Activated CD8-positive, alpha-beta memory T cell treated with anti-CD3 and anti-CD28 coated beads, Interleukin-2, amount 50 U/mL, for 4 hours (primary cell): Measurements from ENCODE around the gene PPP2R2C.

Experiments used
- DNase-seq: peaks from one replicate; pipeline ENCODE4 v3.0.0-alpha.2; 2020

The PPP2R2C gene

DNA sequence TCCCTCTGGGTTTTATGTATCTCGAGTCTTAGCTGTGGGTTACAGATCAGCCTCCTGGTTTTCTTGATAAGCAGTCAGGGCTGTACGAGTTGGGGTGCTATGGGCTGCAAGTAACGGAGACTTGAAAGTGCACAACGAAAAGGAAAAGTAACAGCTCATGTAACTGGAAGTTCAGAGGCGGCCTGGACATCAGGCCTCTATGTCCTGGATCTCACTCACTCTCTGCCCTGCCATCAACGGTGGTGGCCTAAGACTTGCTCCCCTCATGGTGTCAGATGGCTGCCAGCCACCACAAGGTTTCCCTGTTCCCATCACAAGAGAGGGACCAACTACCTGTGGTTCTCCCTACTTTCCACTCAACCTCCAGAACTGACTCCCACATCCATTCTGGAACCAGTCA, 4.8 kb downstream of the PPP2R2C start:
- DNase-seq: no peak

GRCh38 chr4:6466756-6467381, 5.5 kb downstream of the PPP2R2C start:
- DNase-seq: no peak

GRCh38 chr4:6465955-6466354, 6.5 kb downstream of the PPP2R2C start:
- DNase-seq: no peak

- DNase-seq: no peak
Observed at GRCh38 chr4:6464842-6465588, 7.4 kb downstream of the PPP2R2C start.

DNA sequence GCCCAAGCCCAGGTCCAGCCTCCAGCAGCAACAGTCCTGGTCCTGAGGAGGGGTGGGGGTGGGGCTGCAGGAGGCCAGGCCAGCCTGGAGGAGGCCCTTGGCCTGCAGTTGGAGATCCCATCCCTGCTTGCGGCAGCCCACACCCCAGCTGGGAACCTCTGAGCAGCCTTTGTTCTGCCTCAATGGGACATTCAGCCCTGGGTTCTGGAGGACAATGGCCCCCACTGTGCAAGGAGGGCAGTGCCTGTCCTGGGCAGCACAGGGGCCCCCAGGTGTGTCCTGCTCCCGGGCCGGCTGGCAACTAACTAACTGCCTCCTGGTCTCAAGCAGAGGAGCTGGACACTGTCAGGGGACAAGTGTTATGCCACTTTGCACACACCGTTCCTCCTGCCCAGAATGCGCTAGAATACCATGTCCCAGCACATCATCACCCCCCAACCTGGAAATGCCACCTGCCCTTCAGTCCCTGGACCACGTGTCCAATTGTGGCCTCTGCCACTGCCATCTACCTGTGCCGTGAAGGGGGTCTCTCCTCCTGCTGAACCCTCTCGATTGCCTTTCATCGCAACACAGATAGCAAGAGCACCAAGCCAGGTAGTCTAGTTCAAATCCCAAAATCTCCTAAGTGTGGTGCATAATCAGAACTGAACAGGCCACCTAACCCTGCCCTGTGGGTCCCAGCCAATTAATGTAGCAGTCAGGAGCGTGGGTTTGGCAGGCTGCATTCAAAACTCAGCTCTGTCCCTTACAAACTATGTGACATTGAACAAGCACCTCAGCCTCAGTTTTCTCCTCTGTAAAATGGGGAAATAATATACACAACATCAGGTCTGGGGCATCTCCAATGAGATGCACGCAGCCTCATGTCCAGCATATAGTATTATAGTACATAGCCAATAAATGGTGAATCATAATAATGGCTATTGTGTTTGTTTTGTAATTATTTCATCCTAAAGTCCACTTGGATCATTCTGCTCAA, 8.8 kb downstream of the PPP2R2C start:
- DNase-seq: no peak

- DNase-seq: no peak
Observed at GRCh38 chr4:6461301-6462165, 10.9 kb downstream of the PPP2R2C start.

DNA sequence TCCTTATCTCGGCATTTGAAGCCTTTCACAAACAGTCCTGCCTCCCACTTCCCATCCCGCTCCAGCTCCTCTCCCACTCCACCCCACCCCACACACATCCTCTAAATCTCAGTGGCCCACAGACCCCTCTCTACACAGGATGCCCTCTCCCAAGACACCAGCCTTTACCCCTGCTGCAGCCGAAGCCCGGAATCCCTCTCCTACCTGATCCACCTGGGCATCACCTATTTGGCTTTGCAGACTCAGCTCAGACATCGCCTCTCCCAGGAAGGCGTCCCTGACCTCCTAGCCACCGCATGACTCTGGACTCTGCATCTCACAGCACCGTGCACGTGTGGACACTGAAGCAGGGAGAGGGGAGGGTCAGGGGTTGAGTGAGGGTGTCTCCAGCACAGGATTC, 11.5 kb downstream of the PPP2R2C start:
- DNase-seq: no peak

- DNase-seq: no peak
Observed at GRCh38 chr4:6458528-6458927, 13.9 kb downstream of the PPP2R2C start.

GRCh38 chr4:6456450-6456849, 16.0 kb downstream of the PPP2R2C start:
- no peak for DNase-seq

DNA sequence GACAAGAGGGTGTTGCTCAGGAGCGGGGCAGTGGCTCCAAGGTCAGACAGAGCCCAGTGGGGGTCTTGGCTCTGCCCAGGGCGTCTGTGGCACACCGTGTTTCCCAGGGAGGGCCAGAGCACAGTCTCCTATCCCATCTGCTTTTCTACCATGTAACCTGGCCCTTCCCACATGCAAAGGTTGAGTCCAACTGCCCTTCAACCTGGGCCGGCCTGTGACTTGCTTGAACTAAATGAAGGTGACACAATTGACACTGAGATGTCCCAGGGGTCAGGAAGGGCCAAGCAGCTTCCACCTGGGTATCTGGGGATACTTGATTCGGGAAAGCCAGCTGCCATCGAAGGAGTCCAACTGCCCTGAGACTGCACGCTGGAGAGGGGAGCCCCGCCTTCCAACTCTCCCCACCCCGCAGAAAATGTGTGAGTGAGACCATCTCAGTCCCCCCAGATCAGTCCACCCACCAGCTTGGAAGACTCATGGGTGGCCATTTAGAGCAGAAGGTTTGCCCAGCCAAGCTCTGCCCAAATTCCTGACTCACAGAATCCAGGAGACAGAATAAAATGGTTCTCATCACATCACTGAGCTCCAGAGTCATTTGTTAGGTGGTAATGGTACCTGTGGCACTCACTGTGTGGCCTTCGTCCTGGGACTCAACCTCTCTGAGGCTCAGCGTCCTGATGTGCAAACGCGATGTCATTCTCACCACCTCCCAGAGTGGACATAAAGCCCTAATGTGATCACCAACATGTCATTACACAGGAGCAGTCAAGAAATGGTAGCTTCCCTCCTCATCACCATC, 18.1 kb downstream of the PPP2R2C start:
- no peak for DNase-seq

GRCh38 chr4:6453688-6453990, 18.8 kb downstream of the PPP2R2C start:
- no peak for DNase-seq

DNA sequence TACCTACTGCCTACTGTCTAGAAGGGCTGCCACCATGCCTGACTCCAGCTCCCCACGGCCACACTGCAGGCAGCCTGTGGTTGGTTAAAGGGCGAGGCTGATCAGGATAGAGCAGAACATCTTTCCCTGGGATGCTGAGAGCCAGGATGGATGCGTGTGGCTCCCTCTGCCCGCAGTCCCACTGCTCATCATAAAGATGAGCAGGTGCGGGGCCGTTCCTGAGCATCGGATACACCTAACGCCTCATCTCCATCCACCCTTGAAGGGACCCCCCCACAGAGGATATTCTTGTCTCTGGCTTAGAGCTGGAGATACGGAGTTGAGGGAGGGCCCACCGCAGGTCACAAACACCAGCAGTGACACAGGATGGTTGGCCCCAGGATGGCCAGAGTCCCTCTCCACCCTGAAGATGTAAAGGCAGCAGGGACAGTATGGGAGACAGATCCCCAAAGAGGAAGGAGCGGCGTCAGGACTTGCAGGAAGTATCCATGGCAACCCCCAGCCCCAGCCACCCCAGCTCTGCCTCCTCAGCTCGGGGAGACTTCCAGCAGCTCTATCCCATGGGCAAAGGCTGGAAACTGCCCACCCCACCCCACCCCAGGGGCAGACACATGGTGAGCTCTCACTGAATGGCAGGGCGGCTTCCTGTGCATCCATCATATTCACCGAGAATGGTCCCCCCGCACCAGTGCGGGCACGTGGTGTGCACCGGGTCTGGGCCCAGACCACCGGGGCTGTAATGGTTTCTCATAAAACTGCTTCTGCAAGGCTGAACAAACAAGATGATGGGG, 19.3 kb downstream of the PPP2R2C start:
- DNase-seq: no peak

DNA sequence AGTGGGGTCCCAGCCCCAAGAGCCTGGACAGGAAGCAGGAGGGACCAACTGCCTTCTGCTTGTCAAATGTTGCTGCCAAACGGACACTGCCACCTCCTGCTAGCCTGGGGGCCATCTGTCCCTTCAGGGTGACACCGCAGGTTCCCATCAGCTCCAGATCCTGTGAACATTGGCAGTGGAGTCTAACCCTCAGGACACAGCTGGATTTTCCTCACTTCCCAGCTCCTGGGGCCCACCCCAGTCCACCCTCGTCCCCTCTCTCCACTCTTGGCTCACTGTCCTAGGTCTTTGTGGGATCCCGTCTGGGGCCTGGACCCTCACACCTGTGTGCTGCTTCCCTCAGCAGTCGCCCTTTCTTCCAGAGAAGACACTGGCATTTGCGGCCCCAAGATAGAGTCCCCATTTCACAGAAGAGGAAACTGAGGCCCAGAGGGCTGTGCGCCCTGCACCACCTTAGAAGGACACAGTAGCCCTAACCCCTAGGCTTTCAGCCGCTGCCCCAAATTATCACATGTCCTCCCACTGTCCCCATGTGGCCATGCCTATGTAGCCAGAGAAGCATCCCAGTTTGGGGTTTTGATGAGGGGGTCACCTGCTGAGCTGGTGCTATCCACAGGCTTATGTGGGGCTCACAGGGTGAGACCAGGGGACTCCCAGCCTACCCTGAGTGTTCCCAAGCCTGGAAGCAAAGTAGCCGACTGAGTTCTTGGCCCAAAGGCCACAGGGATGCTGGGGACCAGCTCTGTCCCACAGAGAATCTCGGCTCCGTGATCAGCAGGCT, 20.1 kb downstream of the PPP2R2C start:
- DNase-seq: no peak

DNA sequence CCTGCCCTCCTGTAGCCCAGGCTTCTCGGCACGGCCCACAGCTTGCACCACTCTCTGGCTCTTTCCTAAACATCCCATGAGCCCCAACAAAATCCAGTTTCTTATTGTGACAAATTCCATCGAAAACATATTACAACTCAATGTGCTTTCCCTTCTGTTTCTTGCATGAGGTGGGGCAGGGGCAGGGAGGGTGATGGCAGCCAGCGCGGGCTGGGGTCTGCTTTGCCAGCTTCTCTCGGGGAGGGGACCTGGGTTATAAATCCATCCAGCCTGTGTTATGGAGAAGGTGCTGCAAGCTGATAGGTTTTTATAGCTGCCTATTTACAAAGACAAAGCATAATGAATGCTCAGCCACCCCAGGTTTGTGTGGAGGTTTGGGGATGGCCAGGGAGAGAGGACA, 21.1 kb downstream of the PPP2R2C start:
- DNase-seq: no peak

DNA sequence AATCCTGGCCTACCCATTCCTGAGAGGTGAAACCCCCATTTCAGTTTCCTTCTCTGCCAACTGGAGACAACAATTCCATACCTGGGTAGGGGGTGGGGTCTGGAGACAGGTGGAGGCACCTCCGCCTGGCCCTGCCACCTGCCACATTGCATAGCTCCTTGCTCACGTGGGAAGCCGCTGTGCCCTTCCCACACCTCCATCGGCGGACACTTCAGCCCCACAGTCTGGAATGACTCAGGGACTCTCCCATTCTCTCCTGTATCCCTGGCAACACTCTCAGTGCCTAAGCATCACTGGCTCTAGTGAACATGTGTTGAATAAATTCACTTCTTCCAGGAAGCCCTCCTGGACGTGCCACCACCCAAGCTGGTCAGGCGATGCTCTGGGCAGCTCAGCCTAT, 21.7 kb downstream of the PPP2R2C start:
- no peak for DNase-seq

DNA sequence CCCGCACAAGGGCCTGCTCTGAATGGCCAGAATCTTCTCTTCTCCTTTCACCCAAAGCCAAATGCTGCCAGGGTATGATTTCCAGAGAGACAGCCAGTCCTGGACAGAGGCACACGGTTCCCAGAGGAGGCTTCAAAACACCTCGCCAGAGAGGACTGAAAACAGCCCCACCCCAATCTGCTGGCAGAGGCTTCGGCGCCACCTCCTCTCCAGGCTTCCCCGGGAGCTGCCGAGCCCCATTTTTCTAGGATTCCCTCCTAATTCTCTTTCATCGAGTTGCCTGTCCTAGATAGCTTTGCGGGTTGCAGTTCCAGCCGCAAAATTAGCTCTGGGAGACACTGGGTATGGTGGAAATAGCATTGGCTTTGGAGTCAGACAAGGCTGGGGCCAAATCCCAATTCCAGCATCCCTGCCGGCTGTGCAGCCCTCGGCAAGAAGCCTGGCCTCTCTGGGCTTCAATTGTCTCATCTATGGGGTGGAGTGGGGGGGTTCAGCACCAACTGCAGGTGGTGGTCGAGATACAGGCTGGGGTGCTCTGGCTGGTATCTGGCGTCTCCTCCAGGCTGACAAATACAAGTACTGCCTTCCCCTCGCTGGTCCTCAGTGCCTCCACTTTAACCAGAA, 22.6 kb downstream of the PPP2R2C start:
- no peak for DNase-seq

GRCh38 chr4:6449335-6449734, 23.1 kb downstream of the PPP2R2C start:
- DNase-seq: no peak

- no peak for DNase-seq
Observed at GRCh38 chr4:6448476-6449170, 23.8 kb downstream of the PPP2R2C start.

GRCh38 chr4:6447672-6448171, 24.7 kb downstream of the PPP2R2C start:
- DNase-seq: no peak
